GM23338 (cell line): Measurements from ENCODE around the gene SLIT1. TPM values are rescaled to one million over a fixed set of nuclear protein-coding genes. Genes with fewer than 3 reads are reported as not detected.

Experiments
- ATAC-seq: fragments of 200-7000 bp; cut with Tn5 transposase; 3 replicates; pipeline ENCODE4 v1.9.1; 2020
- DNase-seq: peaks from one replicate; pipeline ENCODE4 v3.0.0-alpha.2; 2015; ENCODE audit warnings: low spot score
- H2AFZ ChIP-seq: fragments of 200-600 bp; sonication (generic); 2 replicates; pipeline ENCODE4 v1.8.0; 2016; ENCODE audit warnings: antibody characterized with exemption, mild to moderate bottlenecking, moderate library complexity
- H3F3A ChIP-seq: fragments of 200-600 bp; sonication (generic); replicated peaks from 2 replicates; pipeline ENCODE4 v1.8.0; 2017; ENCODE audit warnings: antibody characterized with exemption, mixed run types, low read depth
- H3K27ac ChIP-seq: fragments of 200-600 bp; sonication (generic); 2 replicates; pipeline ENCODE4 v1.6.1; 2016; ENCODE audit warnings: low read depth
- H3K27me3 ChIP-seq: fragments of 200-600 bp; sonication (generic); 2 replicates; pipeline ENCODE4 v1.8.0; 2016; ENCODE audit warnings: mild to moderate bottlenecking, mixed run types, moderate library complexity; ENCODE audit not compliant: insufficient read depth
- H3K36me3 ChIP-seq: fragments of 200-600 bp; sonication (generic); 2 replicates; pipeline ENCODE4 v1.8.0; 2016; ENCODE audit warnings: mild to moderate bottlenecking; ENCODE audit not compliant: insufficient read depth
- H3K4me1 ChIP-seq: fragments of 200-600 bp; sonication (generic); 2 replicates; pipeline ENCODE4 v1.8.0; 2016; ENCODE audit warnings: mild to moderate bottlenecking, moderate library complexity; ENCODE audit not compliant: insufficient read depth
- H3K4me2 ChIP-seq: fragments of 200-600 bp; sonication (generic); 2 replicates; pipeline ENCODE4 v1.7.1; 2017; ENCODE audit warnings: mixed run types
- H3K4me3 ChIP-seq: fragments of 200-600 bp; sonication (generic); 2 replicates; pipeline ENCODE4 v1.6.1; 2016; ENCODE audit warnings: mixed run types
- H3K79me2 ChIP-seq: fragments of 200-600 bp; sonication (generic); replicated peaks from 2 replicates; pipeline ENCODE4 v1.8.0; 2017; ENCODE audit warnings: mild to moderate bottlenecking; ENCODE audit not compliant: insufficient read depth
- H3K9me2 ChIP-seq: fragments of 200-600 bp; sonication (generic); 2 replicates; pipeline ENCODE4 v1.8.0; 2017; ENCODE audit not compliant: insufficient read depth
- H4K20me1 ChIP-seq: fragments of 200-600 bp; sonication (generic); replicated peaks from 2 replicates; pipeline ENCODE4 v1.8.0; 2017; ENCODE audit warnings: mild to moderate bottlenecking; ENCODE audit not compliant: insufficient read depth
- H3K27ac Mint-ChIP-seq: 2 replicates; pipeline ENCODE4 v1.8.0; 2020; ENCODE audit warnings: inconsistent platforms, mild to moderate bottlenecking, moderate library complexity, mixed read lengths
- H3K27me3 Mint-ChIP-seq: 3 replicates; pipeline ENCODE4 v1.8.0; 2022; ENCODE audit warnings: low read depth, mild to moderate bottlenecking, moderate library complexity, mixed read lengths, inconsistent platforms; ENCODE audit not compliant: insufficient read depth, poor library complexity
- H3K36me3 Mint-ChIP-seq: 3 replicates; pipeline ENCODE4 v1.8.0; 2021; ENCODE audit warnings: low read depth, mild to moderate bottlenecking, inconsistent platforms, moderate library complexity, mixed read lengths
- H3K4me1 Mint-ChIP-seq: 3 replicates; pipeline ENCODE4 v1.8.0; 2020; ENCODE audit warnings: mild to moderate bottlenecking, inconsistent platforms, mixed read lengths
- H3K4me3 Mint-ChIP-seq: 3 replicates; pipeline ENCODE4 v1.8.0; 2021; ENCODE audit warnings: moderate library complexity, mild to moderate bottlenecking, inconsistent platforms, mixed read lengths
- H3K9me3 Mint-ChIP-seq: 3 replicates; pipeline ENCODE4 v1.8.0; 2020; ENCODE audit warnings: moderate library complexity, mild to moderate bottlenecking, inconsistent platforms, mixed read lengths
- CREB1 ChIP-seq: fragments of 250-450 bp; sonication (Bioruptor Pico); IDR thresholded peaks from 2 replicates; pipeline ENCODE4 v1.5.0; 2020; ENCODE audit warnings: low read depth, mild to moderate bottlenecking, moderate library complexity
- POLR2AphosphoS5 ChIP-seq: IDR thresholded peaks from 2 replicates; pipeline ENCODE4 v1.6.1; 2016; ENCODE audit warnings: antibody characterized with exemption, low read depth
- ZNF114 ChIP-seq: fragments of 250-450 bp; sonication (Bioruptor Pico); IDR thresholded peaks from 2 replicates; pipeline ENCODE4 v1.5.0; 2020; ENCODE audit warnings: mild to moderate bottlenecking, moderate library complexity
- ZNF331 ChIP-seq: fragments of 250-450 bp; sonication (Bioruptor Pico); IDR thresholded peaks from 2 replicates; pipeline ENCODE4 v1.5.0; 2020; ENCODE audit warnings: low read depth, mild to moderate bottlenecking, moderate library complexity
- ZNF462 ChIP-seq: fragments of 250-450 bp; sonication (Bioruptor Pico); IDR thresholded peaks from 2 replicates; pipeline ENCODE4 v1.5.0; 2020; ENCODE audit warnings: mild to moderate bottlenecking, moderate library complexity
- polyA plus RNA-seq: library from polyadenylated mRNA; unstranded; fragments of >200 nt; fragmentation: Nextera tagmentation; extraction: Ambion mirVana; gene quantifications from 2 replicates; pipeline ENCODE4 v1.2.1, GENCODE V29; 2016
- total RNA-seq: library from RNA; depleted of rRNA; stranded (reverse); fragments of >200 nt; shearing (Covaris generic); gene quantifications from 2 replicates; pipeline ENCODE4 v1.2.3, GENCODE V29; 2014

Gene SLIT1
- total and polyA plus RNA-seq, 2 experiments from 2014 or later, result 0.76 to 1.7 TPM

- TF ChIP-seq ZNF462 (CRISPR knock-in tag), result no peak
- no peak for TF ChIP-seq ZNF114 (CRISPR knock-in tag)
Measured at GRCh38 chr10:97128516-97129154, 57.1 kb downstream of the SLIT1 start (continued).

- no peaks in the 10 kb centered on the region for H3K79me2 ChIP-seq
- H3K9me2 ChIP-seq, result no peaks in the 10 kb centered on the region
- H3K27me3 ChIP-seq, result no peaks in the 10 kb centered on the region
- no peak overlapping the region for H3K27ac ChIP-seq
- no peaks in the 10 kb centered on the region for H3K36me3 ChIP-seq
- H3K27me3 Mint-ChIP-seq, result peaks cover 2% of the 10 kb centered on the region
- no peaks in the 10 kb centered on the region for H3K36me3 Mint-ChIP-seq
- DNase-seq (no peak), ATAC-seq (no peak)
- no peak overlapping the region for H2AFZ ChIP-seq
- H3K4me3 Mint-ChIP-seq, result no peak overlapping the region
- H3K4me1 Mint-ChIP-seq, result peaks cover 2% of the 10 kb centered on the region; the same call in 2 of the 3 replicates
- H3K27ac Mint-ChIP-seq, result no peak overlapping the region
- TF ChIP-seq ZNF331 (CRISPR knock-in tag), result no peak
- no peak for TF ChIP-seq POLR2AphosphoS5
- TF ChIP-seq CREB1, result no peak
- no peak overlapping the region for H3K4me3 ChIP-seq
- H3F3A ChIP-seq, result no peaks in the 10 kb centered on the region
- no peaks in the 10 kb centered on the region for H3K9me3 Mint-ChIP-seq
- H3K4me2 ChIP-seq, result no peak overlapping the region
- no peaks in the 10 kb centered on the region for H4K20me1 ChIP-seq
- H3K4me1 ChIP-seq, result peaks cover 3% of the 10 kb centered on the region; the same call in 1 of the 2 replicates
Measured at GRCh38 chr10:97128039-97128492, 57.7 kb downstream of the SLIT1 start.
